ENCODE results near the gene SUGCT. TPM values are rescaled to one million over a fixed set of nuclear protein-coding genes. Genes with fewer than 3 reads are reported as not detected.

Gene SUGCT
- total RNA-seq, 1 experiment from 2014 or later = 15.3 TPM

DNA sequence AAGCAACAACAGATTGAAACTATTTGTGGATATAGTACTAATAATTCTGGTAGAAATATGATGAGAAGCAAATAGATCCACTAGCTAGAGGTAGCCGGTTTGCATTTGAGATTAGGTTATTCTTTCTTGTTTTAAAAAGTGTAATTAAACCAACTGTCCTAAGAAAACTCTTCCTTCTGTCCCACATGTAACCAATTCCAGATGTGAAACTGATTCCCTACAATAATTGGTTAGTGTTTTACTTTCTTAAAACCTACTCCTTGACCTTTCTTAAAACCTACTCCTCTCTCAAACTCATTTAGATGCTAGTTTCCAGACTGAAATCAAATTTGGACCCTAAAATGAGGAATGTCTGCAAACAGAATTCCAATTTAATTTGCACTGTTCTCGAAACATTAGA is 521.5 kb downstream of the SUGCT start:
- in situ Hi-C loops (cut with HindIII; ENCODE audit: low sequenced_read_pairs) = no loop called here

DNA sequence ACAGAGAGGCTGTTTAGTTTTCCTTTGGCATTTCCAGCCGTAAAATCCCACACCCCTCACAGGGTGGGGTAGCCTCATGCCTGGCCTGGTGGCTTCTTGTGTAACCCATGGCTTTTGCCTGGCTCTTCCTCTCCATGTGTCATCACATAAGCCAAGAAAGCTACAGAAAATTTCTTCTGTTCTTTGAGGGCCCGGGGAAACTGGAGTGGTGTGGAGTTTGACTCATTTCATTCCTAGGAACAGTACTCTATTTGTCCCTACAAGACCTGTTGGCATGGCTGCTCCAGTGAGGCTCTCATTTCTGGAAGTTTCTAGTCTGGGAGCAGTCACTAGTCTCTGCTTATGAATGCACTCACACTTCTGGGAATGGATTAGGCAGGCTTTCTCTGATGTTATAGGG is 523.9 kb downstream of the SUGCT start:
- in situ Hi-C loops (cut with HindIII; ENCODE audit: low sequenced_read_pairs) = no loop called here
- no peak for DNase-seq (ENCODE audit: low spot score)

More for the DNA sequence above, 521.5 kb downstream of the SUGCT start:
- DNase-seq (ENCODE audit: low spot score) = no peak

DNA sequence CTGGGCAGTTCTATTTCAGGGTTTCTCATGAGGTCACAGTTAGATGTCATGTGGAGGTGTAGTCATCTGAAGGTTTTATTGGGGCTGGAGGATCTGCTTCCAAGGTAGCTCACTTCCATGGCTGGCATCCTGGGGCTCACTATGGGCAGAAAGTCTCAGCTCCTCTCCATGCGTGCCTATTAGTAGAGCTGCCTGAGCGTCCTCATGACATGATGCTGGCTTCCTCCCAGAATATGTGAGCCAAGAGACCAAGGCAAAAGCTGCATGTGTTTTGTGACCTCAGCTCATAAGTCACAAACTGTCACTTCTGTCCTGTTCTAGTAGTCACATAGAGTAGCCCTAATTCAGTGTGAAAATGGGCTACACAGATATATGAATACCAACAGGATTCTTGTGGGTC is 524.4 kb downstream of the SUGCT start:
- in situ Hi-C loops (cut with HindIII; ENCODE audit: low sequenced_read_pairs) = no loop called here
- no peak for DNase-seq (ENCODE audit: low spot score)

DNA sequence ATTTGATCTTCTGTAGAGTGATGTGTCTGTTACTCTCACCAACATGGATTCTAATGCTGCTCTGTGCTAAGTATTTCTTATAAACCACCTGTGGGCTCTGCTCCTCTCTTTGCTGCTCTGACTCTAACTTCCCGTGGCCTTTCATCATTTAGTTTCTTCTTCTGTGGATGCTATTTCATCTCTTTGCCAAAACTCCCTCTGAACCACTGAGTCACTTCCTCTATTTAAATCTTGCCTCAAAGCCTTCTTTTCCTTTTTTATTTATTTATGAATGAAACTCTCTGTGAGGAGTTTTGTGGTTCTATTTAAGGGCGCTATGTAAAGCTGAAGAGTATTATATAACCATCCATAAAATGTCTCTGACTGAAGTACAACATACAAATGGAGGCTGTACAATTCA is 538.5 kb downstream of the SUGCT start:
- in situ Hi-C loops (cut with HindIII; ENCODE audit: low sequenced_read_pairs) = no loop called here
- no peak for DNase-seq (ENCODE audit: low spot score)

DNA sequence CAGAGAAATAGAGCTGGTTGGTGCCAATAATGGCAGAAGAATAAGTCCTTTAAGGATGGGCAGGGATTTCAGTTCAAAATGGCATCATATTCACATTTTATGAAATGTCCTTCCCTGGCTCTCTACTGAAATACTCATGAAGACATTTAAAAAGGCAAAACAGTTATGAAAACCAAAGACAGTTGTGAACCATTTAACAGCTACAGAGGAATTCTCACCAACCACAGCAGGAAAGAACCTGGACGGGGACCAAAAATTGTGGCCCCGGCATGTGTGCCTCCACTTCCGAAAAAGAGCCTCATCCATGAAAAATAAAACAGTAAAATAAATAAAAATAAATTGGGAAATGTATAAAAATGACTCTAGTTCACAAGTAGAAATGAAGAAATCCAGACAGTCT is 539.5 kb downstream of the SUGCT start:
- DNase-seq (ENCODE audit: low spot score) = no peak
- in situ Hi-C loops (cut with HindIII; ENCODE audit: low sequenced_read_pairs) = no loop called here

DNA sequence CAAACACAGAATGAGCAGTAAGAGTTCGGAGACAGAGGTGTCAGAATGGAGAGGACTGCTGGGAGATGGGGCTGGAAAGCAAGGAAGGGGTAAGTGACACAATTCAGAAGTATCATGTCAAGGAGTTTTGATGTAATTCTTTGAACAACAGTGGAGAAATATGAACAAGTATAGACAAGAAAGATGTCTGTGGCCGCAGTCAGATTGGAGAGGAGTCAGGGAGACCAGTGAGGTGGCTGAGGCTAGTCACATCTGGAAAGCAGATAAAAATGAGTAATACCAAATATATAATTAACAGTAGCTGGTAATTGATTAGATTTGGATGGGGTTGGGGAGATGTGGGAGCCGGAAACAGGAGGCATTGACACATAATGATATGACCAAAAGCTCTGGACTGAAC is 540.9 kb downstream of the SUGCT start:
- in situ Hi-C loops (cut with HindIII; ENCODE audit: low sequenced_read_pairs) = no loop called here
- DNase-seq (ENCODE audit: low spot score) = no peak

DNA sequence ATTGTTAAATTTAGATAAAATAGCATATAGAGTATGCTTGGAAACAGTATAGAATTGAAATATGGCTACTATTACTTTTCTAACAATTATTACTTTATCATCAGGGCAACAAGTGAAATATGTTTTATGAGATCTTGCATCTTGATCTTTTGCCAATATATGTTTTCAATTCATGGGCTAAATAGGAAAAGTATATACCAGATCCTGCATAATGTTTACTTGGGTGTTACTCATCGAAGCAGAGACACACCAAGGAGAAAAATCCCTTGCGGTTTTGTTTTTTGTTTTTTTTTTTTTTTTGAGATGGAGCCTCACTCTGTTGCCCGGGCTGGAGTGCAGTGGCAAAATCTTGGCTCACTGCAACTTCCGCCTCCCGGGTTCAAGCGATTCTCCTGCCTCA is 541.4 kb downstream of the SUGCT start:
- no peak for DNase-seq (ENCODE audit: low spot score)
- in situ Hi-C loops (cut with HindIII; ENCODE audit: low sequenced_read_pairs) = no loop called here

DNA sequence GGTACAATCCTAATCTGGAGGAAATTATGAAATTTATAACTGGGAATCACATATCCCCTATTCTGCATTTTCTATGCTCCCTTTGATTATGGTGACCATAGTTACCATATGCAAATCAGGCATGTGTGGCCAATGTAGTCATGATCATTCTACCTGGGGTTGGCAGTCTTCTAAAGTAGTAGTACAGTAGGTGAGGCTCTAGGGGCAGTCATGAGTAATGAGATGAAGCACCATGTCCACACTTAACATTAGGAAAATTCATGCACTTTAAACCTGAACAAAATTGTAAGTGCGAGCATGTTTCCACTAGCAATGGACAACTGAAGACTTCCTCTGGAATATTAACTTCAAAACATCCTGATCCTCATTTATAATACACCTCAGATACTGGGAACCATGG is 545.9 kb downstream of the SUGCT start:
- in situ Hi-C loops (cut with HindIII; ENCODE audit: low sequenced_read_pairs) = no loop called here
- peak; percentile 8 for DNase-seq (ENCODE audit: low spot score)

DNA sequence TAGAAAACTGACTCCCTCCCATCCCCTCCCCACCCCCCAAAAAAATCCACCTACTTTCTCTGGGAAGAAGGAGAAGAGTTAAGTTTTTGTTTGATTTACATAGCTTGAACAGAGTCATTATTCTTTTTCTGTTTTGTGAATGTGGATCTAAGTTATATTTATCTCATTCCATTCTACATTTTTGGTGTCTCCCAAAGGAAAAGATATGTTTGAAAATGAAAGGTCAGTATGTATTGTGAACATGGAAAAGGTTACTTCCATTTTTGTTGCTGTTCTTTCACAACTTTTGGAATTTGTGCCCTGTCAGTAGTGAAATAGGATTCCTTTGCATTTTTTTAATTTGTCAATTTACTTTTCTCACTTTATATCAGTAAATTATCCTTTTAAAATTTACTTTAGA is 547.9 kb downstream of the SUGCT start:
- in situ Hi-C loops (cut with HindIII; ENCODE audit: low sequenced_read_pairs) = no loop called here

DNA sequence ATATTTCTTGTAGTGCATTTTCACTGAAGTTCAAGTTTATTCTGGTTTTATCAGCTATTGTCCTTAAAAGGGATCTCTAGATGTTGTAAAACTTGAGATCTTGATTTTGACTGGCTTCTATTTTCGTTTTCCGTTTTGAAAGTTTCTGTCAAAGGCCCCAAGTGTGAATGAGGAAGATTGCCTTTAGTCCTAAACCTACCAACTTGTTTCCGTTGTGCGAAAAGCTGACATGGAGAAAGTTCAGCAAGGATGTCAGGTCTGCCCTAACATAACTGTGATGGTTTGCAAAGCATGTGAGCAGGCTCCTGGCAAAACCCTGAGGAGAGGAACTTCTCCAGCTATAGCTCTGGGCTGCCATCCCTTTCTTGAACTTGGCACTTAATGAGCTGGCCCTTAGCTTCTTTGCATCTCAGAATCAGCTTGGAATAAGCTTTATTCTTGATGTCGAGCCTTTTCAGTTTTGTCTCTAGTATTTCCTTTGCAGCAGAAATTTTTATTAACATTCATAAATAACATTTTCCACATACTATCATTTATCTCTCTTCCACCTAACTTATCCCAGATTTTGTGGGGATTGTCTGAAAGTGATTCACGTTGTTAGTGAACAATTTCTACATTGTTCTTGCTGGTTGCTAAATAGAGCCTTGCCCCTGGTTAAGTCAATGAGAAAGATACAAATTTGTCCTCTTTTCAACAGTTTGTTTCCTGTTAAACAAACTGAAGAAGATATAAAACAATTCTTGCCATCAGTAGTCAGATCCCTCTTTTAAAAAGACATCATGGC is 559.4 kb downstream of the SUGCT start:
- in situ Hi-C loops (cut with HindIII; ENCODE audit: low sequenced_read_pairs) = no loop called here
- no peak for DNase-seq (ENCODE audit: low spot score)

More for the DNA sequence above, 547.9 kb downstream of the SUGCT start:
- no peak for DNase-seq (ENCODE audit: low spot score)

DNA sequence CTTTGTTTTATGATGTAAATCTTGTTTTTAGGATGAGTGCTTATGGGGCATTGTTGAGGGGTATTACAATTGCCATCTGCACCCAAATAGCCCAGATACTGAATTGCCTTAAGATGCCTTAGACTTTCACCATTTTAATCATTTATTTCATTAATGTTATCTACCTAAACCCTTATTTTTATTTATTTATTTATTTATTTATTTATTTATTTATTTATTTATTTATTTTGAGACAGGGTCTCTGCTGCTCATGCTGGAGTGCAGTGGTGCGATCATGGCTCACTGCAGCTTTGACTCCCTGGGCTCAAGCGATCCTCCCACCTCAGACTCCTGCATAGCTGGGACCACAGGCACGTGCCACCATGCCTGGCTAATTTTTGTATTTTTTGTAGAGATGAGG is 560.2 kb downstream of the SUGCT start:
- in situ Hi-C loops (cut with HindIII; ENCODE audit: low sequenced_read_pairs) = no loop called here
- DNase-seq (ENCODE audit: low spot score) = no peak

DNA sequence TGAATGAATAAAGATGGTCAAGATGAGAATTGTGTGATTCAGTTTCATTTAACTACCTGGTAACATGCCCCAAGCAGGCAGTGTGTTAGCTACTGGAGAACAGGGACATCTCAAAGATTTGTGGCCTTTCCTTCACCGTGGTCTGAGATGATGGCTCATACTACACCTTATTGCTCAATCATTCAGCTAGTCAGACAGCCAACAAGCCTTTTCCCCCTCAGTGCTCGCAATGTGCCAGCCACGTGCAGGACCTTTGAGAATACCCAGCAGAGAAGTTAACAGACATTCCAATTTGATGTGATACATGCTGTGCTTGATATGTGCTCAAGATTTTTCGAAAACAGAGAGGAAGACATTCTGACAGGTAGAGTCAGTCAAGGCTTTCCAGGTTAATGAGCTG is 562.8 kb downstream of the SUGCT start:
- no peak for DNase-seq (ENCODE audit: low spot score)
- in situ Hi-C loops (cut with HindIII; ENCODE audit: low sequenced_read_pairs) = no loop called here

DNA sequence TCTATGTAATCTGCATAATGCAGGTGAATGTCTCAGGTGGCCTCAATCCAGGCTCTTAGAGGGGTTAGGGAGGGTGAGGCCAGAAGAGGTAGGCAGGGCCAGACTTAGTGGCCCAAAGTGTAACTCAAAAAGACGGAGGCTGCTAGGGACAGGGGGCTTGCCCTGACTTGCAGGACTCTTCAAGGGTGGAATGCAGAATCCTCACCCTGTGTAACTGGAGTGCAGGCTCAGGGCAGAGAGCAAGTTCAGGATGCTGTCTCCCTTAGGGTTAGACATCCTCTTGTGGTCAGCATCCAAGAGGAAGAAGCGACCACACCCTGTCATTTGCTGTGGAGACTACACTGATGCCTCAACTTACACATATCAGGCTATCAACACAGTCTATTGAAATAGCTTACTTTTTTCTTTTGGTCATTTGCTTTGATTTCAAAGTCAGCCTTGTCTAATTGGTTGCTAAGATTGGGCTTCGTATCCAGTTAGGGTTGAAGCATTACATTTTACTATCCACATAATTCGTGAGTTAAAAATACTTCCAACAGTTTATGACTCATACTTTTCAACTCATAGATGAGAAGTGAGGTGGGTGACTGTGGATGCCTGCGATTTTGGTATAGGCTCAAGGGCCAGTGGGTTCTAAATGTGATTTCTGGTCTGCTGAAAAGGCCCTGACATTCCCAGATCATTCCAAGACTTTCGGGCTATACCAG is 563.6 kb downstream of the SUGCT start:
- DNase-seq (ENCODE audit: low spot score) = no peak
- in situ Hi-C loops (cut with HindIII; ENCODE audit: low sequenced_read_pairs) = no loop called here

DNA sequence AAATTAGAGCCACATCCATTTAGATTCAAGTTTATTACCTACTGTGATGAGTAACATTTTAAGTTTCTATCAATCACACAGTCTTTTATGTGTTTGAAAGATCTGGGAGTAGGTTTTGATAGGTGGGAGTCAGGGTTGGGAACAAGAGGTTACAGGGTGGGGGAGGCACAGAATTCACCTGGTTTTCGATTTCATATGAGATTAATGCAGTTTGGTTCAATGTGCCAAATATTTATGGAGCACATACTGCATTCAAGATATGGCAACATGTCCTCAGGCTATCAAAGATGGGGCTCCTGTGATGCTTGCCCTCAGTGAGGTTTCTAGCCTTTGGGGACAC is 564.1 kb downstream of the SUGCT start:
- in situ Hi-C loops (cut with HindIII; ENCODE audit: low sequenced_read_pairs) = no loop called here

DNA sequence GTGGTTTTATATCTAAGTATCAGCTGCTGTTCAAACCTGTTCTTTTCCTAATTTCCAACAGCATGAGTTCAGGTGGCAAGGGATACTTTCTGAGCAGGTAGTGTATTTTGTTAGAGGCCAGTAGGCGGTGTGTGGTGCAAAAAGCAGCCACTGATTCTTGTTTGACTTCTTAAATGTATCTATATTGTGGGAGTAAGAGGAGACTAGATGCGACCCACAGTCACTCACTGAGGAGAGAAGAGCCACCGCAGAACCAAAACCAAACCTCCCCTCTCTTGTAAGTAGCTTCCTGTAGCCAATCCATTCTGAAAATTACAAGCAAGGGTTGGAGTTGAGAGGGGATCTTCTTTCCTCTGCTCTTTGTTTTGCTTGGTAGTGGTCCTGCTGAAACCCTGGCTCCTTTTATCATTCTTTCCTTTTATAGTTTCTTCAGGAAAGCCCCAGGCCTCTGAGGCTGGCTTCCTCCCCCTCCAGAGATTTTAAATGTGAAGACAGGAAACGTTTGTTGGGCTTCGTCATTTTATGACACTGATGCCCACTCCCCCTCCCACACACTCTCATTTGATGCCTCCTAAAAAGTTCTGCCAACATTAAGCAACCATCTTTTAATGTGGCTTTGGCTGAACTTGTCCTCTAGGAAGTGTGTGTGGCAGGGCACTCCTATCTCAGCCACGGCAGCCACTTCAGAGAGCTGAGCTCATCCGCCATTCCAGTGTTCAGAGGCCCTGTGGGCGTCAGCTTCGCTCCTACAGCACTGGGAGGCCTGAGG is 566.0 kb downstream of the SUGCT start:
- DNase-seq (ENCODE audit: low spot score) = no peak
- in situ Hi-C loops (cut with HindIII; ENCODE audit: low sequenced_read_pairs) = no loop called here

More for the DNA sequence above, 564.1 kb downstream of the SUGCT start:
- DNase-seq (ENCODE audit: low spot score) = no peak

DNA sequence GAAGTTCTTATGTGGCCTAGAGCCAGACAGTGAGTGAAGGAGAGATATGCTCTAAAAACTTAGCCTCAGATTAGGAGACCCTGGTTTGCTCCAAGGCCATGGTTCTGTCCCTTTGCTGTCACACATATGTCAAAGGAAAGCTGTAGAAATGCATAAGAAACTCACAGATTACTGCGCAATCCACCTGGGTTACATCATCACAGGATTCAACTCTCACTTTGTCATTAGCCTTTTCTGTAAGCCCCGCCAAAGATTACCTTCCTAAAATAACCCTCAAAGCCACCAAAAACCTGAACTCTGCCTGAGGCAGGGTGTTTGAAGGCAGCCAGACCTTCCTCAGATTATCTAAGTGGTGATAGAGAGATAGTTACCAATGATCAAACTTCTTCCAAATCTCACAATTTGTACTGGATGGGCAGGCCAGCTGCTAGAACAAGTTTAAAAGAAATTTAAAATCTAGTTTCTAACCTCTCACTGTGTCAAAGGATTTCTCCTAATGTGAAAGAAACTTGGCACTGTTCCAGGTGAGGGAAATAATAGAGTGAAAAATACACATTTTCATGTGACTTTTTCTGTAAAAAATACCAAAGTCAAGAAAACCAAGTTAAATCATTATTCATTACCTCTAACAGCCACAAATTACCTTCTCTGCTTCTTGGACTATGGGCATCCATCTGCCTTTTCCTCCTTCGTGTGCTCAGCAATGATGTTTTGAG is 567.2 kb downstream of the SUGCT start:
- no peak for DNase-seq (ENCODE audit: low spot score)
- in situ Hi-C loops (cut with HindIII; ENCODE audit: low sequenced_read_pairs) = no loop called here

DNA sequence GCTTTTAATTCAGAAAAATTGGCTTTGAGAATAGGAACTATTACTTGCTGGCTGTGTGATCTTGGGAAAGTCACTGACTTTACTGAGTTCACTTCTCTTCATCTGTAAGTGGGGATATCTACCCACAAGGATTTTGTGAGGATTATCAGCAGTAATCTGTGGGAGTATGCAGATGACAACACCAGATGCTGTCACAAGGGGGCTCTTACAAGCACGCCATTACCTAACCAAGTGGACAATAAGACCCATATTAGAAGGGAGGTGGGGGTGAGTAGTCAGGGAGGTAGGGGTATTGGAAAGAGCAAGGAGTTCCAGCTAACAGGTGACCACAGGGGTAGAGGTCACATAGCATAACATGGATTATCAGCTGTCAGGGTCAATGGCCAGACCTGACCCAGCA is 569.4 kb downstream of the SUGCT start:
- no peak for DNase-seq (ENCODE audit: low spot score)
- in situ Hi-C loops (cut with HindIII; ENCODE audit: low sequenced_read_pairs) = no loop called here

DNA sequence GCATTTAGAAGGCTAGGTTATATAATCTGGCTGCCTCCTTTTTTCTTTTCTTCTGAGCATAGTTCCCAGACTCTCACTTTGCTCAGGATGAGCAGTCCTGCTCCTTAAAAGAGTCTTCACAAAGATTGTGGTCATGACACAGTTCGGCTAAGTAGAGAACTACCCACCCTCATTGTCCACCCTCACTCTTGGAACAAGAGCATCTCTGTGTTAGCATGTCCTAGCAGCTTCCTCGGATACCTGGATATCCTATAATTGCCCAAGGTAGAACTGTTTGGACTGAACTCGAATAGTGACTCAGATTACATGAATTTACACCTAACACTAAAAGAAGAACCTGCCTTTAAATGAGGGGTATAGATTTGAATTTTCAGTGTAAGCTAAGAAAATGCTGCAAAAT is 572.0 kb downstream of the SUGCT start:
- no peak for DNase-seq (ENCODE audit: low spot score)
- in situ Hi-C loops (cut with HindIII; ENCODE audit: low sequenced_read_pairs) = no loop called here

DNA sequence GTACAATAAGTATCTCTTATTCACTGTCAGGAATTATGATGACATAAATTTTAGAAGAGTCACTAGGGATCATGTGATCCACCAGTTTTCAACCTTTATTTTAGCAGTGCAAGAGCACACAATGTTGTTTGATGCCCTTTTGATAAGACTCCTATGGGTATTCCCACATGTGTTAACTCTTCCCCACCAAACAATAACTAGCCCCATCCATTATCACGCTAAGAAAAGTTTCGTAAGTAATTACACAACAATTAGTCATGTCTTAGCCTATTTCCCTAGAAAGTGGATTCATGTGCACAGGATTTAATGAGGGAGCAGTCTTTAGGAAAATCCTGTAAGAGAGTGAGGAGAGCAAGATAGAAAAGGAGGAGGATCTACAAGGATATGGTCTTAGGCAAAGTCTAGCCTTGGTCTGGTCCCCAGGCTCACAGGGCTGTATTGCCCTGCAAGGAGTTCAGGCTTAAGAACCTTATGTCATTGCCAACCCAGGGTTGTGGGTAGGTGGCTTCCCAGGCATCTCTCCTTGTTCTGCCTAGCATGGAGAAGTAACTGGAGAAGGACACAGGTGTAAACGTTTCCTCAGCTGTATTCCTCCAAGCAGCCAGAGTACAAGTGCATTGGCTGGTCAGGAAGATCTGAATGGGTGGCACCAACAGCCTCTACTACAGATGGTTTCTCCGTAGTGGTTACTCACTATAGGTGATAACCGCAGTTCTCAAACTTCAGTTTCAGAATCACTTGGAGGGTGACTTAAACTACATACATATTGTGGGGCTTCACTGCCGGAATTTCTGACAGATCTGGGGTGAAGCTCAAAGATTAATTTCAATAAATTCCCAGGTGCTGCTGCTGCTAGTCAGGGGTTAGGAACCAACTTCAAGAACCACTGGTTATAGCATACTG is 574.5 kb downstream of the SUGCT start:
- in situ Hi-C loops (cut with HindIII; ENCODE audit: low sequenced_read_pairs) = no loop called here
- DNase-seq (ENCODE audit: low spot score) = no peak

Data from G401 (cell line).